KBM-7 (cell line): ENCODE results near the gene SCNM1.
"Not testable (repeated sequence)": the region's sequence is repeated elsewhere in the genome, so short reads cannot be mapped to it uniquely, and the experiment has no call there.

Source experiments
- DNase-seq: peaks from one replicate; pipeline ENCODE4 v3.0.0-alpha.2; 2015
- in situ Hi-C: fragments of 300-500 bp; cut with MboI; formaldehyde crosslinking; loops from 2 replicates; pipeline ENCODE4 v1.14.3; 2020; ENCODE audit warnings: low sequenced_read_pairs, low pct_unique_long_range_greater_than_20kb, mixed read lengths

The SCNM1 gene

DNA sequence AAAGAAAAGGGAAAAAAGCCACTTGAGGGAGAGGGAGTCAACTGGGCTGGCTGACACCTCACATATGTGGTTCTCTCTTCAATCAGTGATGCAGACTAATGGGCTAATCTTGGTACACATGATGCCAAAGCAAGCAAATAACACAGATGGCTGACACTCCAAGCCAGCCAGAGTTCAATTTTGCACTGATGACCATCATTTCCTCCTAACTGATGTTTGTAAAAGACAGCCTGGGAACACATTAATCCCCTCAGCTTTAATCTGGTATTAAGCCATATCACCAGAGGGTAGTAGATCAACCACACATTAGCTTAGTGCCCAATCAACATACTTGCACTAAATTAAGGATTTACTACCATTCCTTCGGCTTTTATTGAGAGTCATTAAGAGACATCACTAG, 21.3 kb downstream of the SCNM1 start:
- DNase-seq = no peak
- in situ Hi-C loops = no loop called here

DNA sequence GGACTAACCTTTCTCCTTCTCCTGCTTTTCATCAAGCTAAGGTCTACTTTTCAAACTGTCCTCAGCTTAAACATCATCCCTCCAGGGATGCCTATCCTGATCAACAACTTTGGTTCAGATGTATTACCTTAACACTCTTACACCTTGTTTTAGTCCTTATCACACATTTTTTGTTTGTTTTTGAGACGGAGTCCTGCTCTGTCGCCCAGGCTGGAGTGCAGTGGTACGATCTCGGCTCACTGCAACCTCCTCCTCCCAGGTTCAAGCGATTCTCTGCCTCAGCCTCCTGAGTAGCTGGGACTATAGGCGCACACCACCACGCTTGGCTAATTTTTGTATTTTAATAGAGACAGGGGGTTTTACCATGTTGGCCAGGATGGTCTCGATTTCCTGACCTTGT, 22.7 kb downstream of the SCNM1 start:
- in situ Hi-C loops, DNase-seq: not testable (repeated sequence)

DNA sequence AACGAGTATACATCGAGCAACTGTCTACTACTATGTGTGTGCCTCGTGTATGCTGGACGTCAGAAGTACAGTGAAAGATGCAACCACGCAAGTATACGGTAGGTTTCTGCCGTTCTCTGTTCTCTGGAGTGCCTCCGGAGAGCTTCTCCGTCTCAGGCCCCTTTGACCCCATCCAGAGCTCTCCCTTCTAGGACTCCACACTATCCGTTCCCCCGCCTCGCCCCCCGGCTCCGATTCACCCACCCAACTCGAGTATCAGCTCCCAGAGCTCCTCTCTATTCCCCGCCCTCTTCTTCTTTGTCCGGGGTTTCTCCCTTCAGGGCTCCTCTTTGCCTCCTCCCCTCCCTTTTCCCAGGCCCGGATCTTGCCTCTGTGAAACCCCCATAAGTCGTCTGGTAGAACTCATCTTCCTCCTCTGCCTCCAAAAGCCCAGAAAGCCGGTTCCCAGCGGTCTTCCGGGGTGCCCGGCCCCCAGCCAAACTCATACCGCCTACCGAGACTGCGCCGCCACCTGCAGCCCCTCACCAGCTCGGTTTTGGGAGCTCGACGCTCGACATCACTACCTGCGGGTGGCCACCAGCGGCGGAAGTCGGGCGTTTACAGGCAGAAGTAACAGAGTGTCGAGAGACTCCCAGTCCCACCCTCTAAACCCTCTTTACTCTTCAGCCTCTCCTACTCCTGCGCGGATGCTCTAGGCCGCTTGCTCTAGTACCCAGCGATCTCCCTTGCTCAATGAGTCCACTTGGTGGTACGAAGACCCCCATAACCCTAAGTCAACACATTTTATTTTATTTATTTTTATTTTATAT, 23.9 kb downstream of the SCNM1 start, which contains the start of gene VPS72:
Gene VPS72 (minus strand): TSS at position 561 of the 809 bp plus-strand sequence. CDS start 76 bp downstream, at position 485.
- in situ Hi-C loops = no loop called here
- DNase-seq = peak; percentile 92

GRCh38 chr1:151192047-151192446, 26.1 kb downstream of the SCNM1 start:
- in situ Hi-C loops = no loop called here
- DNase-seq = no peak

- in situ Hi-C loops = no loop called here
- DNase-seq = no peak
Measured at GRCh38 chr1:151193304-151193703, 27.4 kb downstream of the SCNM1 start.

- DNase-seq = no peak
- in situ Hi-C loops = no loop called here
Measured at GRCh38 chr1:151193856-151194255, 27.9 kb downstream of the SCNM1 start.

- in situ Hi-C loops, DNase-seq: not testable (repeated sequence)
Measured at GRCh38 chr1:151194894-151195594, 29.1 kb downstream of the SCNM1 start.

DNA sequence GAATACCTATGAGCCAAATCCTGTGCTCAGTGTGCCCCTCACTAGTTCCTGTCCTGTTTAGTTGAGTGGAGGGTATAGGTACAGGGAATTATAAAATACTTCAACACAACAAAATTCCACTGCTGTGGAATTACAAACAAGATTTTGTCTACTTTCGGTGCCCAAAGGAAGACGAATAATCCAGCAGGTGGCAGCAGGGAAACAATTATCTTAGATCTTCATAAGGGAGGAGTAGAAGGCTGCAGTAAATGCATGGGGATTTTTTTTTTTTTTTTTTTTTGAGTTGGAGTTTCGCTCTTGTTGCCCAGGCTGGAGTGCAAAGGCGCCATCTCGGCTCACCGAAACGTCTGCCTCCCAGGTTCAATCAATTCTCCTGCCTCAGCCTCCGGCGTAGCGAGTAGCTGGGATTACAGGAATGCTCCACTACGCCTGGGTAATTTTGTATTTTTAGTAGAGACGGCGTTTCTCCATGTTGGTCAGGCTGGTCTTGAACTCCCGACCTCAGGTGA, 30.4 kb downstream of the SCNM1 start:
- peak; percentile 89 for DNase-seq
- in situ Hi-C loops = no loop called here

GRCh38 chr1:151197863-151198253, 31.9 kb downstream of the SCNM1 start:
- DNase-seq = no peak
- in situ Hi-C loops = no loop called here

GRCh38 chr1:151198254-151199127, 32.5 kb downstream of the SCNM1 start, which contains the start of gene PIP5K1A:
Gene PIP5K1A (plus strand): TSS chr1:151198552. CDS start chr1:151198997, 445 bp downstream.
- in situ Hi-C loops = no loop called here
- DNase-seq = peak; percentile 97

DNA sequence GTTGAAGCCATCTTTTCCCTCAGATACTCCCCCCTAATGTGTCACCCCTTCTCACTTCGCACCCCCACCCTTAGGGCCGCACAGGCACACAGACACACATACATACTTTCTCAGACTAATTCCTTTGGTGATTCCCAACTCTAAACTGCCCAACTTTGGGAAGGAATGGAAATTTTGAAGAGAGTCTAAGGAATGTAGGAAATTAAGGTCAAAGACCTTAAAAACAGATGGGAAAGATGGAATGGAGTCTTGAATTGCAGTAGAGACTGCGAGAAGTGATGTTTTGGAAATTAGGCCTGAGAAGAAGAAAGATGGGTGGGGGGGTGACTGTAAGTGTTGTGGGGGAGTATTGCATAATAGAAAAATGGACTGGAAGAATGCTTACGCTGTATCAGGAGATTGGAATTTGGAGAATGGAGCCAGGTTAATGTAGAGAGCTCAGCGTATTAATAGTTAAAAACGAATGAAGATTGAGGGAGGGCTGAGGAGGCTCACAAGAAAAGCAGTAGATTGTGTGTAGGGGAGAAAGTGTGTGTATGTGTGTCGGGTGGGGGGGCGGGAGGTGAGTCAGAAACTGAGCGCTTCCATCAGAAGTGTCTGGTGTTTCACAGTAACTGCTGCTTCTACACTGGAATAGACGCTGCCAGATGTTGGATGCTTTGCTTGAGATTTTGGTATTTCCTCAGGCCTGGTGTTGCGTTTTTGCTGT, 34.1 kb downstream of the SCNM1 start:
- in situ Hi-C loops = no loop called here
- peak; percentile 21 for DNase-seq

- not testable (repeated sequence) for DNase-seq
Measured at GRCh38 chr1:151205381-151205965, 39.5 kb downstream of the SCNM1 start.

DNA sequence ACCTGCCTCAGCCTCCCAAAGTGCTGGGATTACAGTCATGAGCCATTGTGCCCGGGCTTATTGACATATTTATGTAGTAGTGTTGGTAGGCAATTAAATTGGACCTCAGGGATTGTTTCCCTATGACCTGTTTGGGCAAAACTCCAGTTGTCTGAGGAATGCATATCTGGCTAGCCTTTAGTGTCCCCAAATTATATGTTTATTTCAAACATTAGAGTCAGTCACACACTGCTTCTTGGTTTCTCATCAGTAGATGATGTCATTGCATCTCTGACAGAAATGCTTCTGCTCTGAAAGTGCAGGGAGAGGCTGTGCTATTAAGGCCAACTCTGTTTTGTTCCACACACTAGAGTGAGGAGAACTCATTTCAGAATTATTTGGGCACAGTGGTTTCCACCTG, 44.9 kb downstream of the SCNM1 start:
- DNase-seq = no peak
- in situ Hi-C loops = no loop called here

More at GRCh38 chr1:151205381-151205965, 39.5 kb downstream of the SCNM1 start:
- in situ Hi-C loops = not testable (repeated sequence)

GRCh38 chr1:151211972-151212705, 46.2 kb downstream of the SCNM1 start:
- DNase-seq = no peak
- in situ Hi-C loops = no loop called here

DNA sequence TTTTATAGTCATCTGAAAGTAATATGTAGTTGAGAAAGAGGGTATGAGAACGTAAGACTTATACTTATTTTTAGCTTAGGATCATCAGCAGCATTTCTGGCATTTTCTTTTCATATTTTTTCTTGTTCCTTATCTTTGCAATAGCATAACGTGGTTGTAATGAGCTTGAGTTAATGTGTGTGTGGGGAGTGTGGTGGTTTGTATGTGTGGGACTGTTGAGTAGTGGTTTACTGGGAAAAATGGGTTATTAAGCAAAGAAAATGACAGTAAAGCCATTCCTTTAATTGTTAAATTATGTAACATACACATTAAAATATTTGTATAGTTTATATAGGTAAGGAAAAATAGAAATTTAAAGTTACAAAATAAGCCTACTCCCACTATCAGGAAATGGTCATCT, 47.6 kb downstream of the SCNM1 start:
- in situ Hi-C loops = no loop called here

More for the DNA sequence above, 47.6 kb downstream of the SCNM1 start:
- DNase-seq = no peak
